ENCODE measurements around the gene PAEP.

PAEP gene

DNA sequence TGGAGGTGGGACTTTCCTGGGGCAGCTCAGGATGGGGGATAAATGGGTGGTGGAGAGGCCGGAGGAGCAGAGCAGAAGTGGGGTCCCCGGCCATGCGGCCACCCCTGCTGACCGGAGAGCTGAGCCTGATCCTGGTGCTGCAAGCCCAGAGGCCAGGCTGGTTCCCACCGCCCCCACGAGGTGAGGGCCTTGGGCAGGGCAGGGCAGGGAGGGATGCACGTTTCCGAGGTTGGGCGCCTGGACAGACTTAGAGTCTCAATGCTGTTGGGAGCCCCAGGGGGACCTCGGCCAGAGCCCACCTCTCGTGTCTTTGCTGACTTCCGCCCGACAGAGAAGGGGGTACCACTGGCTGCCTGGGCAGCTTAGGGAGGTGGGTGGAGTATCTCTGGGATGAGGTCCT, 10.1 kb upstream of the PAEP start:
- no peak for DNase-seq

GRCh38 chr9:135552021-135552697, 9.4 kb upstream of the PAEP start:
- no peak for DNase-seq

DNA sequence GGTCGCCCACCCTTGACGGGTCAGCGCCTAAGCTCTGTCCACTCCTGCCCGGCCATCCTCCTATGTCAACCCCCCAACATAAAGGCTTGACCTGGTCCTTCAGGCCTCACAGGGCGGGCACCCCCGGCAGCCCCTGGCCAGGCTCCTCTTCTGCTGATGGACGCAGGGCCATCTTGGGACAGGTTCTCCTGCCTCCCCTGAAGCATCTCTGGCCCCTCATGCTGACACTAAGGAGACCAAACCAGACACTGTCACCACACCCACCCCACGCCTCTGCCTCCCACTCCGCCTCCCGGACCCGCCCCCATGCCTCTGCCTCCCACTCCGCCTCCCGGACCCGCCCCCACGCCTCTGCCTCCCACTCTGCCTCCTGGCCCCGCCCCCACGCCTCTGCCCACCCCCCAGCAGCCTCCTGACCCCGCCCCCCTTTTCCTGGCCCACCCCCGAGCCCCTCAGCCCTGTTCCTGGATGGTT, 8.8 kb upstream of the PAEP start:
- DNase-seq = no peak

GRCh38 chr9:135554718-135555117, 6.8 kb upstream of the PAEP start:
- no peak for DNase-seq

- no peak for DNase-seq
These were observed 6.4 kb upstream of the PAEP start for GRCh38 chr9:135555203-135555602.

DNA sequence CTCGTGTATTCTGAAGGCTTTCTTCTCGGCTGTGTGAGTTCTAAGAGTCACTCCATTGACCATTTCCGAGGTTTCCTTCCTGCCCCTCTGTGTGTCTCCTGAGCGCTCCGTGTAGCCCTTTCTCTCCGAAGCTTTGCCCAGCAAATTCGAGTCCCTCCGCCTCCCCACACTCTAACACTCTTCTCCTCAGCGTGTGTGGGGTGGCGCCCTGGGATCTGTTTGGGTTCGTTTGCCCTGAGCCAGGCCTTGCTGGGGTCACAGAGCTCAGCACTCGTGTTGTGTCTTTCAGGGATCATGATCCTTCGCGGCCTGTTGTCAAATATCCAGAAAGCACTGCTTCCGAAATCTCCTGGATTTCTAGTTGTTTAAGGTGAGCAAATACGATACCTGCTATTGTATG, 5.6 kb upstream of the PAEP start:
- no peak for DNase-seq

DNA sequence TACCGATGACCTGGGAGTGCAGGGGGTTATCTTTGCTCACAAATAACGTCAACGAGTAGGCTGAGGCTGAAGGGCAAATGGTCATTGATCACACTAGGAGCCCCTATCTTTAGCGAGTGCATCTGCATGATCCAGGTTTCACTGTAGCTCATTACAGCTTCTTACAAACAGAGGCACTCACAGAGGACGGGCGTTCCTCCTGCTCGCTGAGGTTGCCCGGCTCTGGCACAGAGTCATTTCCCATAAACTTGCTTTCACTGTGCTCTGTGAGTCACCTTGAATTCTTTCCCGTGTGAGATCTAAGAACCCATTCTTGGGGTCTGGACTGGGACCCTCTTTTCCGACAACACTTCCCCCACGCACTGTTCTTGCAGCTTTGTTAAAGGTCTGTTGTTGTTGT, 1.9 kb upstream of the PAEP start:
- DNase-seq = no peak

- no peak for DNase-seq
These were observed 734 bp downstream of the PAEP start for GRCh38 chr9:135562235-135562745.

GRCh38 chr9:135563039-135563476, 1.5 kb downstream of the PAEP start:
- no peak for DNase-seq

DNA sequence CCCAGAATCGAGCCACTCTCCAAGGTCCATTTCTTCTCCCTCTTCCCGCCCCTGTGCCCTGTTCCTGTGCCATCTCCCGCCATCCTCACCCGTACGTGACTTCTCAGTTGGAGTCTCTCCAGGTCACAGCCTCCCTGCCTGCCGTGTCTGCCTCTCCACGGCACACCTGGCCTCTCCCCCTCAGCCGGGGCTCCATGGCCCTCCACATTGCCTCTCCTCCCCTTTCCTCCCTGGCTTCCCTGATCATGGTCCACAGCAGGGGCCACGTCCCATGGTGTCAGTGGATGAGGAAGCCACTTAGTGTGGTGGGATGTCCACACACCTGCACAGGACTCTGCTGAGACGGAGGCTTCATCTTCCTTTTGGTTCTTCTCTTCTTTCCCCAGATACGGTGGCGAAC, 2.3 kb downstream of the PAEP start:
- DNase-seq = no peak

GRCh38 chr9:135565141-135565628, 3.6 kb downstream of the PAEP start:
- DNase-seq = no peak

DNA sequence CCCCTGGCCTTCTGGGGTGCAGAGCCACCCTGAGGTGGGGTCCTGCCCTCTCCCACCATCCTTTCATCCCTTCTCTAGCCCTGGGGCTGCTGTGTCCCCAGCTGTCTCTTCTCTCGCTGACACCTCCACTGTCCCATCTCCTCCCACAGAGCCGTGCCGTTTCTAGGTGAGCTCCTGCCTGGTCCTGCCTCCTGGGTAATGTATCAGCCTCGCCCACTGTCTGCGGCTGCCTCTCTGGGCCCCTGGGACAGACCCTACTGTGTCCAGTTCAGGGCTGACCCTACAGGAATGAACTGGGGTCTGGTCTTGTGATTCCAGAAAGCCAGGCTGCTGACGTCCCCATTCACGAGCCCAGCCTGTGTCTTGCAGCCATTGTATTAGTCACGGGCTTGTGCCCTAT, 4.1 kb downstream of the PAEP start:
- DNase-seq = no peak

GRCh38 chr9:135566552-135566951, 5.0 kb downstream of the PAEP start:
- DNase-seq = no peak

DNA sequence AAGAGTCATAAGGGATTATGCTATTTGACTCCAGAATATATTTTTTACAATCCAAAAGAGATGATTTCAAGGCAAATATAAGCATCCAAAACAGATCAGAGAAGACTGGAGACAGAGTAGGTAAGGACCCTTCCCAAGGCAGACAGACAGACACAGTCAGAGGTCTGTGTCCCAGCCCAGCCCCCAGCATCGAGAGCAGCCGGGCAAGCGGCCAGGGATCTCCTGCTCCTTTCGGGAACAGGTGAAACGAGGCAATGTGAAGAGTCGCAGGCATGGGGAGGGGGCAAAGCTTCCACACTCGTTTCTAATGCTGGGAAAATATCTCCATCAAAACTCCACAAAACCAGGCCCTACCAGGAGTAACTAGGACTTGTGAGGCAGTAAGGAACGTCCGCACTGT, 5.8 kb downstream of the PAEP start:
- DNase-seq = no peak

- no peak for DNase-seq
These were observed 6.5 kb downstream of the PAEP start for GRCh38 chr9:135568026-135568425.

- no peak for DNase-seq
These were observed 8.9 kb downstream of the PAEP start for GRCh38 chr9:135570456-135570855.

DNA sequence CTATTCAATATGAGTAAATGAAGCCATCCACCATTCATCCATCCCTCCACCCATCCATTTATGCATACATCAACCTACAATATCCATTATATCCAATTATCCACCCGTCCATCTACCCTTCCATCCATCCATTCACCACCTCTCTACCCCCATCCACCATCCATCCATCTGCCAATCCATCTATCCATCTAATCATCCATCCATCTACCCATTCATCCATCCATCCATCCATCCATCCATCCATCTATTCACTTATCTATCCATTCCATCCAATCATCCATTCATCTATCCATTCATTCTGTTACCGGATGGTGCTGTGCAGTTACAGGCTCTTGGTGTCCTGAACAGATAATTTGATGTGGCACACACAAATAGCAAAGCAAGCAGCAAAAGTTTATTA, 10.7 kb downstream of the PAEP start:
- no peak for DNase-seq

- DNase-seq = no peak
These were observed 11.6 kb downstream of the PAEP start for GRCh38 chr9:135573124-135573523.

DNA sequence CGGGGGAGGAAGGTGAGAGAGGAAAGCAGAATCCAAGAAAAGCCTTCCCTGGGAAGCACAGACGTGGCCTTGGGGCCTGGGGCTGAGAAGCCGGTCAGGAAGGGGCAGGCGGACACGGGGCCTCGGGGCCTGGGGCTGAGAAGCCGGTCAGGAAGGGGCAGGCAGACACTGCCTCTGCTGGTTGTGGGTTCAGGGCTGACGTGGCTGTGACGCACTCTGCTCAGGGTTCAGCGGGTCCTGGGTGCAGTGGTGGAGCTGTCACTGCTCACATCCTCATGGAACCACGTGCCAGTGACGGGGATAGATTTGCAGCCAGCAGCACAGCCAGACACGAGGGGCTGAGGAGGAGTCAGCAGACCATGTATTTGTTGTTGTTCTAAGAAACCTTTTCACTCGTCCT, 12.8 kb downstream of the PAEP start:
- no peak for DNase-seq

GRCh38 chr9:135574943-135575342, 13.4 kb downstream of the PAEP start:
- no peak for DNase-seq

- DNase-seq = no peak
These were observed 14.6 kb downstream of the PAEP start for GRCh38 chr9:135575995-135576631.

GRCh38 chr9:135577256-135577655, 15.7 kb downstream of the PAEP start:
- DNase-seq = no peak

- DNase-seq = no peak
These were observed 17.8 kb downstream of the PAEP start for GRCh38 chr9:135579356-135579755.

GRCh38 chr9:135579889-135580660, 18.5 kb downstream of the PAEP start:
- DNase-seq = no peak
